B cell (primary cell): ENCODE measurements around the gene GPR3. TPM values are rescaled to one million over a fixed set of nuclear protein-coding genes. Genes with fewer than 3 reads are reported as not detected.

ENCODE experiments used
- ATAC-seq: fragments of 200-7000 bp; cut with Tn5 transposase; one replicate; pipeline ENCODE4 v1.10.0; 2021; ENCODE audit warnings: low read depth, mild to moderate bottlenecking, moderate number of reproducible peaks, moderate library complexity
- CTCF ChIA-PET: fragments of 350-600 bp; sonication (Branson Sonifier 250); formaldehyde crosslinking; loops from one replicate; lab custom pipeline; 2021; ENCODE audit warnings: antibody characterized with exemption, inconsistent platforms; lab: Charles Lee
- POLR2A ChIA-PET: fragments of 350-600 bp; sonication (Branson Sonifier 250); formaldehyde crosslinking; loops from one replicate; lab custom pipeline; 2021; ENCODE audit warnings: antibody characterized with exemption; lab: Charles Lee
- DNase-seq: peaks from one replicate; pipeline ENCODE4 v3.0.0; 2013
- H2AFZ ChIP-seq: 2 replicates; pipeline ENCODE4 v1.6.1; 2012; ENCODE audit warnings: mild to moderate bottlenecking, low read depth, low read length; ENCODE audit not compliant: insufficient read depth, poor library complexity, severe bottlenecking
- H3K27ac ChIP-seq, 2 donors: 1 replicate in 1 of 2; 2 replicates in 1 of 2; pipeline ENCODE4 v1.5.1; 2012 to 2013; ENCODE audit warnings: low read length in 2 of 2, mild to moderate bottlenecking in 2 of 2, moderate library complexity in 1 of 2
- H3K27me3 ChIP-seq, 4 experiments: fragments of 200-600 bp in 1 of 4; sonication (generic) in 1 of 4; replicated peaks in 1 of 4; 1 replicate in 2 of 4; 2 replicates in 2 of 4; pipeline versions ENCODE4 v1.6.1 to v1.7.0; 2013 to 2016; ENCODE audit warnings: low read length in 3 of 4, mild to moderate bottlenecking in 2 of 4, mixed read lengths in 1 of 4, moderate library complexity in 1 of 4; ENCODE audit not compliant: insufficient read depth in 4 of 4, control insufficient read depth in 3 of 4; ENCODE audit errors: control extremely low read depth in 1 of 4
- H3K36me3 ChIP-seq, 2 experiments: replicated peaks in 1 of 2; 1 replicate in 1 of 2; 2 replicates in 1 of 2; pipeline versions ENCODE4 v1.6.1 to v1.7.1; 2013; ENCODE audit warnings: low read length in 1 of 2; ENCODE audit not compliant: insufficient read depth in 2 of 2, control insufficient read depth in 1 of 2; ENCODE audit errors: control extremely low read depth in 1 of 2, extremely low read depth in 1 of 2
- H3K4me1 ChIP-seq, 2 donors: fragments of 200-600 bp in 1 of 2; sonication (generic) in 1 of 2; 1 replicate in 1 of 2; 2 replicates in 1 of 2; pipeline versions ENCODE4 v1.5.1 to v1.6.1; 2013 to 2017; ENCODE audit warnings: low read length in 2 of 2; ENCODE audit not compliant: control insufficient read depth in 2 of 2, insufficient read depth in 2 of 2
- H3K4me2 ChIP-seq: replicated peaks from 2 replicates; pipeline ENCODE3; 2012; ENCODE audit warnings: mild to moderate bottlenecking, low read depth, low read length; ENCODE audit not compliant: poor library complexity, severe bottlenecking
- H3K4me3 ChIP-seq, 5 experiments: fragments of 200-600 bp in 1 of 5; sonication (generic) in 1 of 5; 1 replicate in 3 of 5; 2 replicates in 2 of 5; pipeline versions ENCODE4 v1.5.1 to v1.7.0; 2011 to 2016; ENCODE audit warnings: low read length in 4 of 5, mild to moderate bottlenecking in 4 of 5, low read depth in 2 of 5, control low read depth in 1 of 5, moderate library complexity in 1 of 5; ENCODE audit not compliant: insufficient read depth in 1 of 5; ENCODE audit errors: control extremely low read depth in 1 of 5, extremely low read depth in 1 of 5
- H3K79me2 ChIP-seq: fragments of 200-600 bp; sonication (generic); one replicate; pipeline ENCODE4 v1.6.0; 2016; ENCODE audit warnings: low read length; ENCODE audit not compliant: control insufficient read depth, insufficient read depth
- H3K9ac ChIP-seq: fragments of 200-600 bp; sonication (generic); 2 replicates; pipeline ENCODE4 v1.6.1; 2017; ENCODE audit warnings: mild to moderate bottlenecking, low read length, moderate library complexity
- H3K9me3 ChIP-seq, 3 donors: one replicate each; pipeline versions ENCODE4 v1.6.1 to v1.7.1; 2013; ENCODE audit warnings: low read length in 2 of 3; ENCODE audit not compliant: control insufficient read depth in 2 of 3, insufficient read depth in 1 of 3; ENCODE audit errors: control extremely low read depth in 1 of 3
- H4K20me1 ChIP-seq: 2 replicates; pipeline ENCODE4 v1.6.0; 2012; ENCODE audit warnings: mild to moderate bottlenecking, low read length; ENCODE audit not compliant: insufficient read depth, control insufficient read depth, poor library complexity, severe bottlenecking
- H3K27ac Mint-ChIP-seq: one replicate; pipeline ENCODE4 v1.8.0; 2021; ENCODE audit warnings: mixed read lengths
- H3K27me3 Mint-ChIP-seq: one replicate; pipeline ENCODE4 v1.8.0; 2021; ENCODE audit warnings: mixed read lengths
- H3K4me1 Mint-ChIP-seq: one replicate; pipeline ENCODE4 v1.8.0; 2021; ENCODE audit warnings: mixed read lengths
- H3K4me3 Mint-ChIP-seq: one replicate; pipeline ENCODE4 v1.8.0; 2021; ENCODE audit warnings: mixed read lengths
- H3K9me3 Mint-ChIP-seq: one replicate; pipeline ENCODE4 v1.8.0; 2022; ENCODE audit warnings: mixed read lengths; ENCODE audit not compliant: insufficient read depth
- EZH2 ChIP-seq: IDR thresholded peaks from 2 replicates; pipeline ENCODE4 v1.6.1; 2012; ENCODE audit warnings: borderline replicate concordance, low read depth, mild to moderate bottlenecking, moderate library complexity, low read length; ENCODE audit not compliant: insufficient read depth, poor library complexity, severe bottlenecking
- WGBS: methylation state at CpG from one replicate; pipeline ENCODE4 v1.1.5; 2013; ENCODE audit warnings: missing lambda C conversion rate; ENCODE audit not compliant: insufficient coverage; 5-methylcytosine and 5-hydroxymethylcytosine counted together
- intact Hi-C: fragments of 100-400 bp; cut with micrococcal nuclease; formaldehyde crosslinking; loops from one replicate; pipeline ENCODE4 v1.10.0; 2022
- polyA plus RNA-seq: library from polyadenylated mRNA; depleted of rRNA; stranded (reverse); fragments of >200 nt; gene quantifications from 2 replicates; pipeline ENCODE4 v1.2.3, GENCODE V29; 2012
- total RNA-seq, 2 donors: library from RNA; stranded (reverse); fragments of 120-200 nt in 1 of 2; gene quantifications; 1 replicate in 1 of 2; 2 replicates in 1 of 2; pipeline versions ENCODE4 v1.2.3 to v1.2.4, GENCODE V29; 2013 to 2022
- TF ChIP-seq, protein P1 (sequence below): fragments of 200-600 bp; IDR thresholded peaks from one replicate; pipeline ENCODE4 v1.8.0; 2022; ENCODE audit warnings: antibody characterized with exemption, mild to moderate bottlenecking

GPR3 gene
- total and polyA plus RNA-seq, 2 donors (not counting 1 experiment from before 2014, with no cell fraction given) = 3.3 TPM; not detected in 1

DNA sequence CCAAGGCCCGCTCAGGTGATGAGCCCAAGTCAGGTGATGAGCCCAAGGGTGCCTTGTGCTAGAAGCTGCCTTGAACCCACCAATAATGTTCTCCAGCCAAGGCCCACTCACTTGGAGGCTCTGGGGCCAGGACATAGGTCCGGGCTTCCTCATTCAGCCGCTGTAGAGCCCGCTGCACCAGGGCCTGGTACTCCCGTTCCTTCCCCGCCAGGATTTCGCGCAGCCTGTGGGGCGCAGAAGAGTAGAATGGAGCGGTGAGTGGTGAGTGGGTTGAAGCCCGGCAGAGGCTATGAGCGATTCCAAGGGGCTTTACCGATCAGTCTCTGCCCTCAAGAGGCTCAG is 36.2 kb upstream of the GPR3 start:
- ATAC-seq (no peak), DNase-seq (no peak)
- no peak overlapping the region for H3K27ac ChIP-seq
- peaks cover 36 to 54% of the 10 kb centered on the region in 2 donors for H3K4me1 ChIP-seq
- intact Hi-C loops = loop anchor here (2.0 kb wide), 1 partner anchor 23 kb away; no protein-coding TSS in a partner anchor
- peak overlapping the region; percentile 12 for H2AFZ ChIP-seq
- H3K9me3 Mint-ChIP-seq = no peaks in the 10 kb centered on the region
- peaks cover 8% of the 10 kb centered on the region for H4K20me1 ChIP-seq
- CTCF ChIA-PET = interaction anchor here (1.0 to 11.1 kb wide), 10 partner anchors 13 to 250 kb away, joined by 3 to 135 read pairs (median 38); partner anchors contain the start of genes CD164L2, GPR3, MAP3K6 and SYTL1
- H3K4me3 Mint-ChIP-seq = peak overlapping the region; percentile 71
- no peak for TF ChIP-seq EZH2
- TF ChIP-seq, protein P1, sequence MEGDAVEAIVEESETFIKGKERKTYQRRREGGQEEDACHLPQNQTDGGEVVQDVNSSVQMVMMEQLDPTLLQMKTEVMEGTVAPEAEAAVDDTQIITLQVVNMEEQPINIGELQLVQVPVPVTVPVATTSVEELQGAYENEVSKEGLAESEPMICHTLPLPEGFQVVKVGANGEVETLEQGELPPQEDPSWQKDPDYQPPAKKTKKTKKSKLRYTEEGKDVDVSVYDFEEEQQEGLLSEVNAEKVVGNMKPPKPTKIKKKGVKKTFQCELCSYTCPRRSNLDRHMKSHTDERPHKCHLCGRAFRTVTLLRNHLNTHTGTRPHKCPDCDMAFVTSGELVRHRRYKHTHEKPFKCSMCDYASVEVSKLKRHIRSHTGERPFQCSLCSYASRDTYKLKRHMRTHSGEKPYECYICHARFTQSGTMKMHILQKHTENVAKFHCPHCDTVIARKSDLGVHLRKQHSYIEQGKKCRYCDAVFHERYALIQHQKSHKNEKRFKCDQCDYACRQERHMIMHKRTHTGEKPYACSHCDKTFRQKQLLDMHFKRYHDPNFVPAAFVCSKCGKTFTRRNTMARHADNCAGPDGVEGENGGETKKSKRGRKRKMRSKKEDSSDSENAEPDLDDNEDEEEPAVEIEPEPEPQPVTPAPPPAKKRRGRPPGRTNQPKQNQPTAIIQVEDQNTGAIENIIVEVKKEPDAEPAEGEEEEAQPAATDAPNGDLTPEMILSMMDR = no peak
- POLR2A ChIA-PET = interaction anchor here (2.2 kb wide), 2 partner anchors 15 to 31 kb away, joined by 6 to 16 read pairs; partner anchors contain the start of gene SYTL1
- H3K9me3 ChIP-seq = no peaks in the 10 kb centered on the region
- no peaks in the 10 kb centered on the region for H3K27me3 Mint-ChIP-seq
- WGBS = 94% methylated on average over 12 of the region's 13 CpGs
- H3K27me3 ChIP-seq = no peaks in the 10 kb centered on the region
- H3K9ac ChIP-seq = no peak overlapping the region
- H3K36me3 ChIP-seq = peaks cover 0 to 10% of the 10 kb centered on the region in 2 experiments
- no peaks in the 10 kb centered on the region for H3K79me2 ChIP-seq
- peak overlapping the region; percentile 95 for H3K4me2 ChIP-seq
- H3K4me3 ChIP-seq = peak overlapping the region in 1 of 5 experiments; percentile 63
- H3K27ac Mint-ChIP-seq = peak overlapping the region; percentile 71
- peaks cover 44% of the 10 kb centered on the region for H3K4me1 Mint-ChIP-seq

DNA sequence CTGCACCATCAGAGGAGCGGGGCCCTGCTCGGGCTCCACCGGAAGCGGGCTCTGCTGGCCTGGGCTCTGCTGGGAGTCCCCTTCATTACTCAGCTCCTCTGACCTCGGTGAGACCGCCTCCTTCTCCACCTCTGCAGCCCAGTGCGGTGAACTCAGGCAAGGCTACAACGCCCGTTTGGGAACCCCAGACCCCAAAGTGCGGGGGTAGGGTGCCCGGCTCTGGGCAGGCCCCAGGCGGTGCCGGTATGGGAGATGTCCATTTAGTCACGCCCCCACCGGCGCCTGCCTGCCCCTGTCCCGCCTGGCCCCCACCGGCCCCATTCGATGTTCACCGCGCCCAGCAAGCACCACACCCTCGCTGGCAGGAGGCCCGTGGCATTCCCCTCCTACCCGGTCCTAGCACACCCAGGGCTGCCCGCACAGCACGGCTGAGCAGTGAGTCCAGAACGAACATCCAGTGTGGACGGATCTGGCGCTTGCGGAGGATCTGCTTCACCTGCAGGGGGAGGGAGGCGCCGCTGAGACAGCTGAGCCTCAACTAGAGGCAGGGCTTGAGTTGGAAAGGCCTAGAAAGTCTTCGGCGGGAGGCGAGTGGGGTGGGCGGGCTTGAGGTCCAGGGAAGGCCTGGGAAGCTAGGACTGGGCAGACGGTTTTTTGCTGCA is 35.7 kb upstream of the GPR3 start:
- Histone ChIP-seq H3K79me2 (no peaks in the 10 kb centered on the region), H4K20me1 (peaks cover 8% of the 10 kb centered on the region), H3K9ac (peak overlapping the region; percentile 63), H3K27ac (peak overlapping the region; percentile 19 to 34), H3K4me3 (peak overlapping the region; percentile 21 to 63 (median 54)), H3K27me3 (no peaks in the 10 kb centered on the region), H3K9me3 (no peaks in the 10 kb centered on the region), H3K4me1 (peaks cover 36 to 54% of the 10 kb centered on the region in 2 donors), H2AFZ (peak overlapping the region; percentile 90), H3K4me2 (peak overlapping the region; percentile 95), H3K36me3 (peaks cover 0 to 5% of the 10 kb centered on the region in 2 experiments)
- Mint-ChIP-seq H3K4me3 (peak overlapping the region; percentile 84), H3K27ac (peak overlapping the region; percentile 75), H3K9me3 (no peaks in the 10 kb centered on the region), H3K4me1 (peaks cover 44% of the 10 kb centered on the region), H3K27me3 (no peaks in the 10 kb centered on the region)
- ChIA-PET CTCF (interaction anchor here (0.7 to 11.1 kb wide), 28 partner anchors 7 to 313 kb away, joined by 3 to 135 read pairs (median 4); partner anchors contain the start of genes CD164L2, GPR3, MAP3K6 and SYTL1), POLR2A (interaction anchor here (0.9 to 2.2 kb wide), 9 partner anchors 8 to 46 kb away, joined by 3 to 16 read pairs (median 4); partner anchors contain the start of gene SYTL1)
- 81% methylated on average over 35 of the region's 37 CpGs for whole genome bisulfite sequencing
- intact Hi-C loops = loop anchor here (1.0 to 2.0 kb wide), 4 partner anchors 9 to 32 kb away; no protein-coding TSS in a partner anchor
- no peak for DNase-seq
- ATAC-seq = peak; percentile 22
- no peak for TF ChIP-seq EZH2
- TF ChIP-seq, protein P1 = no peak
